GM12878 (cell line): ENCODE measurements around the gene ARHGAP19.

Experiments used
- CBFB ChIP-seq: IDR thresholded peaks from 2 replicates; pipeline ENCODE4 v1.6.1; 2016; ENCODE audit warnings: antibody characterized with exemption, low read depth
- CTCF ChIP-seq, 3 experiments: IDR thresholded peaks in 2 of 3; conservative IDR thresholded peaks in 1 of 3; 2 replicates each; pipeline ENCODE4 v1.5.1; 2011; ENCODE audit warnings: low read depth in 3 of 3, low read length in 3 of 3, mild to moderate bottlenecking in 3 of 3, control low read depth in 2 of 3, moderate library complexity in 2 of 3, inconsistent platforms in 1 of 3, mixed read lengths in 1 of 3; ENCODE audit not compliant: control insufficient read depth in 2 of 3, insufficient read depth in 1 of 3; ENCODE audit errors: extremely low read depth in 1 of 3
- ESRRA ChIP-seq: IDR thresholded peaks from 2 replicates; pipeline ENCODE4 v1.6.1; 2012; ENCODE audit warnings: mild to moderate bottlenecking, low read length, improper control_type of control experiment
- MTA3 ChIP-seq: IDR thresholded peaks from 2 replicates; pipeline ENCODE4 v1.6.1; 2012; ENCODE audit warnings: low read length, inconsistent platforms, borderline replicate concordance
- MXI1 ChIP-seq: fragments of 150-350 bp; IDR thresholded peaks from 2 replicates; pipeline ENCODE4 v1.6.1; 2011; ENCODE audit warnings: low read depth, mild to moderate bottlenecking, inconsistent platforms, low read length, improper control_type of control experiment
- POLR2A ChIP-seq: IDR thresholded peaks from 2 replicates; pipeline ENCODE4 v1.6.1; 2011; ENCODE audit warnings: low read depth, mild to moderate bottlenecking, low read length
- RAD21 ChIP-seq: IDR thresholded peaks from 2 replicates; pipeline ENCODE4 v1.6.1; 2011; ENCODE audit warnings: mild to moderate bottlenecking, low read depth, low read length, moderate library complexity; ENCODE audit not compliant: insufficient read depth
- RBBP5 ChIP-seq: fragments of 200-600 bp; sonication (generic); conservative IDR thresholded peaks from 2 replicates; pipeline ENCODE4 v1.6.1; 2016
- ZNF274 ChIP-seq: IDR thresholded peaks from one replicate; pipeline ENCODE4 v1.8.0; 2011; ENCODE audit not compliant: insufficient read length, insufficient read depth

GRCh38 chr10:97192952-97193435, 99.4 kb downstream of the ARHGAP19 start:
- TF ChIP-seq CTCF (IDR thresholded peaks at IDR 0.05 in 2 of 3, conservative IDR thresholded peaks at IDR 0.05 in 1 of 3; ENCODE audit: control insufficient read depth in 2 of 3, extremely low read depth in 1 of 3, insufficient read depth in 1 of 3, low read depth in 3 of 3, low read length in 3 of 3) (no peak), ESRRA (no peak), ZNF274 (no peak), RAD21 (no peak), RBBP5 (no peak), MTA3 (no peak), POLR2A (no peak), MXI1 (no peak), CBFB (no peak)
